Chondrocyte (in vitro differentiated cells): ENCODE results near the gene CLDN2. TPM values are rescaled to one million over a fixed set of nuclear protein-coding genes. Genes with fewer than 3 reads are reported as not detected.

Experiments
- DNase-seq: peaks from one replicate; pipeline ENCODE4 v3.0.0; 2021; ENCODE audit warnings: mixed read lengths, low spot score
- H3K27ac Mint-ChIP-seq: one replicate; pipeline ENCODE4 v1.8.0; 2021; ENCODE audit warnings: mild to moderate bottlenecking, moderate library complexity, mixed read lengths; ENCODE audit not compliant: unreplicated experiment
- H3K27me3 Mint-ChIP-seq: 2 replicates; pipeline ENCODE4 v1.8.0; 2021; ENCODE audit warnings: low read depth, mixed read lengths
- H3K36me3 Mint-ChIP-seq: 2 replicates; pipeline ENCODE4 v1.8.0; 2021; ENCODE audit warnings: low read depth, mixed read lengths
- H3K4me1 Mint-ChIP-seq: 2 replicates; pipeline ENCODE4 v1.8.0; 2021; ENCODE audit warnings: low read depth, mild to moderate bottlenecking, mixed read lengths
- H3K4me3 Mint-ChIP-seq: one replicate; pipeline ENCODE4 v1.8.0; 2021; ENCODE audit warnings: mild to moderate bottlenecking, moderate library complexity, mixed read lengths; ENCODE audit not compliant: unreplicated experiment
- H3K9me3 Mint-ChIP-seq: 2 replicates; pipeline ENCODE4 v1.8.0; 2021; ENCODE audit warnings: low read depth, mixed read lengths
- total RNA-seq: library from RNA; stranded (reverse); gene quantifications from 3 replicates; pipeline ENCODE4 v1.2.1, GENCODE V29; 2021
- TF ChIP-seq, protein P1 (sequence below): fragments of 200-600 bp; sonication (generic); IDR thresholded peaks from 2 replicates; pipeline ENCODE4 v1.5.0; 2021; ENCODE audit warnings: antibody characterized with exemption, mild to moderate bottlenecking, moderate library complexity

The CLDN2 gene
- total RNA-seq, 1 donor from 2014 or later = 0.07 TPM

DNA sequence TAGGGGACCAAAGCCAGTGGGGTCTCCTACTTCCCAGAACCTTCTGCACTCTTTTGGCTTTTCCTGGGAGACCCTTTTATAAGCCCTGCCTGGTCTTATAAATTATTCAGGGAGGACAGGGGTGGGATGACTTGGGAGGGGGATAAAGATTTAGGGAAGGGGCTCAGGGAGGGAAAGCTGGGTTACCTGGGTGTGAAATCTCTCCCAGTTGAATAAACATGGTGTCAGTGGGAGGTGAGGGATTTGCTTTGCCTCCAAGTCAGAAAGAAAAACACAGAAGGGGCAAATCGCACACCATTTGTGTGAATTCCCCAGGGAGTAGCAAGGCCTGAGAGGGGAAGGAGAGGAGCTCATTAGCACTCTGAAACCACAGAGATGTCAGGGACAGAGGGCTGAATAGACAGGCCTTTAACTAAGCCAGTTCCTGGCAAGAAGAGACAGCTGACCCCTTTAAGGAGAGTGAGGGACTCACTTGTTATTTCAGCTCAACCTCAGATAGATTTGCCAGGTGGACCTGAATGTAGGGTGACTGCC is 16.8 kb upstream of the CLDN2 start, which contains the start of gene RIPPLY1:
TSS of gene RIPPLY1 (minus strand) at position 51 of the 534 bp plus-strand sequence. CDS start 54 bp downstream, outside the sequence.
- H3K36me3 Mint-ChIP-seq = peaks cover 2% of the 10 kb centered on the region
- TF ChIP-seq, protein P1, sequence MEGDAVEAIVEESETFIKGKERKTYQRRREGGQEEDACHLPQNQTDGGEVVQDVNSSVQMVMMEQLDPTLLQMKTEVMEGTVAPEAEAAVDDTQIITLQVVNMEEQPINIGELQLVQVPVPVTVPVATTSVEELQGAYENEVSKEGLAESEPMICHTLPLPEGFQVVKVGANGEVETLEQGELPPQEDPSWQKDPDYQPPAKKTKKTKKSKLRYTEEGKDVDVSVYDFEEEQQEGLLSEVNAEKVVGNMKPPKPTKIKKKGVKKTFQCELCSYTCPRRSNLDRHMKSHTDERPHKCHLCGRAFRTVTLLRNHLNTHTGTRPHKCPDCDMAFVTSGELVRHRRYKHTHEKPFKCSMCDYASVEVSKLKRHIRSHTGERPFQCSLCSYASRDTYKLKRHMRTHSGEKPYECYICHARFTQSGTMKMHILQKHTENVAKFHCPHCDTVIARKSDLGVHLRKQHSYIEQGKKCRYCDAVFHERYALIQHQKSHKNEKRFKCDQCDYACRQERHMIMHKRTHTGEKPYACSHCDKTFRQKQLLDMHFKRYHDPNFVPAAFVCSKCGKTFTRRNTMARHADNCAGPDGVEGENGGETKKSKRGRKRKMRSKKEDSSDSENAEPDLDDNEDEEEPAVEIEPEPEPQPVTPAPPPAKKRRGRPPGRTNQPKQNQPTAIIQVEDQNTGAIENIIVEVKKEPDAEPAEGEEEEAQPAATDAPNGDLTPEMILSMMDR = no peak
- no peak for DNase-seq
- no peak within 1 kb of the TSS for H3K4me3 Mint-ChIP-seq
- no peaks in the 10 kb centered on the region for H3K27me3 Mint-ChIP-seq
- no peaks in the 10 kb centered on the region for H3K9me3 Mint-ChIP-seq
- H3K4me1 Mint-ChIP-seq = no peaks in the 10 kb centered on the region
- H3K27ac Mint-ChIP-seq = no peak within 1 kb of the TSS

DNA sequence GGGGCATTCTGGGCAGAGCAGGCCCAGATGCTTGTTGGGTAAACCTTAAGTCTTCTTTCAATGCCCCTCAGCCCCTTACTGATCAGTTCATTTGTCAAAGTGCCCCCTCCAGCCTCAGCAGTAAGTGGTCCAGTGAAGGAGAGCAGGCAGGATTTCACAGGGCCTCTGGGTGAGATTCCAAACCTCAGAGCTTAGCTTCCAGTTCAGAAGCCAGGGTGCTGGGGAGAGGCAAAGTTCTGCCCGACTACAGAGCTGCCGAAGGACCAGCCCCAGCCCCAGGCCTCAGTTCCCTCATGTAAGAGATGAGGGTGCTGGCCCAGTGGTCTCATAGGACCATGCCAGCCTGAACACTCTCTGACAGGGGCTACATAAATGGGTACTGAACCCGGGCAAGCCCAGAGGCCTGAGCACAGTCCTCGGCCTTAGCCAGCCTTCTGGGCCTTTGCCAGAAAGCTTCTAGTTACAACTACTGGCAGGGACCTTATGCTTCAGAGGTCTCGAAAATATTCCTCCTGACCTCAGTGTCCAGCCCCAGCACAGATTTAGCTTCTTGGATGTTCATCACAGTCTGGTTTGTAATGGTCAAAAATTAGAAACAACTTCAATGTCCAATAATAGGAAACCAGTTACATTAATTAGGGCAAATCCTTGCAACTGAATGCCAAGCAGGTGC is 16.2 kb upstream of the CLDN2 start:
- TF ChIP-seq, protein P1 = no peak
- Mint-ChIP-seq H3K9me3 (no peaks in the 10 kb centered on the region), H3K4me3 (no peak overlapping the region), H3K27ac (no peak overlapping the region), H3K4me1 (no peaks in the 10 kb centered on the region), H3K36me3 (peaks cover 2% of the 10 kb centered on the region), H3K27me3 (no peaks in the 10 kb centered on the region)
- no peak for DNase-seq

DNA sequence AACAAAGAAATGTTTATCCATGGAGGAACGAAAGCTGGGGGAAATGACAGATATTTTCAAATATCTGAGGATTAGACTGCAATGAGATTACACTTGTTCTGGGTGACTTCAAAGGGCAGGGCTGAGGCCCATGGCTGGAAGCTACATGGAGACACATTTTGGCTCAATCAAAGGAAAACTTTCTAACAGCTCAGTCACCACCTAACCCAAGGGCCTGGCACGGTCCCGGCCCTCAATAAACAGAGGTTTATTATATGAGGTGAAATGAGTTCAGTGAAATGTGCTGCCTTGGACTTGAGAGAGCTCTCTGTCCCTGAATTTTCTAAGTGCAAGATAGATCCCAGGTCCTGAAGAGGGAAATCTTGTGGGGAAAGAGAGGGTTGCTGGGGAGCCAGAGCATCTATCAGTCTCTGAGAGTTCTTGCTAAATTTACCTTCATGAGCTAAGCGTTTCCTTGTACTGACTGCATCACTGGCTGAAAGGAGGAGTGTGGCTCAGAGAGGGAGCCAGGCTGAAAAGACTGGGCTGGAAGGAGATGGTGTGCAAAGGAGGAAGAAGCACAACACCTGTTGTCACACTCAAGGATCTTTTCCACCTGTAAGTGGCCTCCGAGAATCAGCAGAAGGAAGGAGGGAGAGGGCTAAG is 15.0 kb upstream of the CLDN2 start:
- no peaks in the 10 kb centered on the region for H3K9me3 Mint-ChIP-seq
- no peak overlapping the region for H3K27ac Mint-ChIP-seq
- no peaks in the 10 kb centered on the region for H3K4me1 Mint-ChIP-seq
- TF ChIP-seq, protein P1 = no peak
- H3K27me3 Mint-ChIP-seq = no peaks in the 10 kb centered on the region
- peaks cover 2% of the 10 kb centered on the region for H3K36me3 Mint-ChIP-seq
- no peak overlapping the region for H3K4me3 Mint-ChIP-seq
- no peak for DNase-seq

DNA sequence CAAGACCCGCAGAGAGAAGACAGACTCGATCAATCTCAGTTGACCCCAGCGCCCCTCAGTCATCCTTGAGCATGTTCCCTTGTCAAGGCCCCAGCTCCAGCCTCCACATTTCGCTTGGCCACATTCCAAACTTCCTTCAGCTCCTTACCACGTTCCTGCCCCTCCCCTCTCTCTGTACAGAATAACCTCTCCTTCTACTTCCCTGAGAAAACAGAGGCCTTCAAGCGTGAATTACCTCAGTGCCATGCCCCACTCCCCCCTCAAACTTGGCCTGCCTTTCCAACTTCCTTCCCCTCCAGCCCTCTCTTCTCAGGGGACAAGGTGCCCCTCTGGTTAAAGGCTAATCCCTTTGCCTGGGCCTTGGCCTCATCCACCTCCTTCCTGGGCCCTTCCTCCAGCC is 13.8 kb upstream of the CLDN2 start:
- H3K4me1 Mint-ChIP-seq = no peaks in the 10 kb centered on the region
- peaks cover 2% of the 10 kb centered on the region for H3K36me3 Mint-ChIP-seq
- no peak overlapping the region for H3K4me3 Mint-ChIP-seq
- TF ChIP-seq, protein P1 = no peak
- no peak overlapping the region for H3K27ac Mint-ChIP-seq
- no peak for DNase-seq
- H3K27me3 Mint-ChIP-seq = no peaks in the 10 kb centered on the region
- H3K9me3 Mint-ChIP-seq = no peaks in the 10 kb centered on the region

DNA sequence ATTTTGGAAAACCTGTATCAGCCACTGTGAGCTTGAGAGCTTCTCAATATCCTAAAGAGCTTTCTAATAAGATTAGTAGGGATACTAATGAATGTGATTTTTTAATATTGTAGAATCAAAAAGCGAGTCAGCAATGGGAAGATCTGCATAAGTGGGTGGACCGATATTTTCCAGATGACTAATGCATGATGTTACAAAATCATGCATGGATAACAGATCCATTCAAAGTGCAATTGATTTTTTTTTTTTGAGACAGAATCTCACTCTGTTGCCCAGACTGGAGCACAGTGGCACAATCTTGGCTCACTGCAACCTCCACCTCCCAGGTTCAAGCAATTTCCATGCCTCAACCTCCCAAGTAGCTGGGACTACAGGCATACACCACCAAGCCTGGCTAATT is 7.3 kb upstream of the CLDN2 start:
- peaks cover 5% of the 10 kb centered on the region for H3K27me3 Mint-ChIP-seq
- no peaks in the 10 kb centered on the region for H3K9me3 Mint-ChIP-seq
- peaks cover 10% of the 10 kb centered on the region for H3K4me1 Mint-ChIP-seq
- no peaks in the 10 kb centered on the region for H3K36me3 Mint-ChIP-seq
- H3K27ac Mint-ChIP-seq = no peak overlapping the region
- H3K4me3 Mint-ChIP-seq = no peak overlapping the region
- TF ChIP-seq, protein P1 = no peak
- no peak for DNase-seq
